HG03108 (cell line): ENCODE data around the gene DENND4A.

ENCODE experiments used
- ATAC-seq: cut with Tn5 transposase; IDR thresholded peaks from one replicate; pipeline ENCODE4 v1.9.1; 2021; ENCODE audit warnings: moderate library complexity; ENCODE audit not compliant: unreplicated experiment

The DENND4A gene

DNA sequence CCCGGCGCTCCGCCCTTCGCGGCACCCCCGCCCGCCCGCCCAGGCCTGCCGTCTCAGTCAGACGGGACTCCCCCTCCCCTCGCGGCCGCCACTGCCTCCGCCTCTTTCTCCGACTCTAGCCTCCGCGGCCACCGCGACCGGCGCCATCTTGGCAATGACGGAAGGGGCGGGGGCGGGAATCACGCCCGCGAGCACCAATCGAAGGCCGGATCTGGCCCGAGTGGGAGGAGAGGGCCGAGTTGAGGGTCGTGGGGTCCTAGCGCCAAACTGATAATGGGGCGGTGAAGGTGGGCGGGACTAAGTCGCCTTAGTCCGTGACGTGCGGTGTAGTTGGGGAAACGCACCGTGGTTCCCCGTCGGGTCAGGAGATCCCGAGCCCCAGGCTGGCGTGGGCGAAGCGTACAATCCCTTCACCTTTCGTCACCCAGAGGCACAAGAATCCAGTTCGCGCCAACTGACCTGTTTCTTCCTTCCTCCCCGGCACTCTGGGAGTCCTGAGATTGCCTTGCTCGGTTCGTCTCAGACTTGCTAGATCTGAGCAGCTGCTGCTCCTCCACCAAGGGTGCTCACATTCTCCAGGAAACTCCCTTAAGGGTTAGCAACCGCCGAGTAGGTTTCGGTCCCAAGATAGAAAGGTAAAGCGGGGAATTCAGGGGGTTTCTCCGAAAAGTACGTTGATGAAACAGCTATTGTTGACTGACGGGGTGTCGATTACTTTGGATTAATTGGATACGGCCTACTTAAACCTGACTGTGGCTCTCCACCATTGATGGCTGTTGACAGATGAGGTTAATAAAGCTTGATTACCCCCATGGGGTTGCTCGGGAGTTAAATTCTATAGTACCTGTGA lies at the start of gene DENND4A:
DENND4A (minus strand) TSS at position 156 of the 850 bp plus-strand sequence. CDS start 35,843 bp downstream, outside the sequence.
- ATAC-seq: peak; percentile 78

GRCh38 chr15:65841121-65841930 lies 49.2 kb upstream of the DENND4A start:
- ATAC-seq: no peak

GRCh38 chr15:65839985-65840384 lies 47.9 kb upstream of the DENND4A start:
- ATAC-seq: no peak

GRCh38 chr15:65839354-65839901 lies 47.3 kb upstream of the DENND4A start:
- no peak for ATAC-seq

- no peak for ATAC-seq
Observed at GRCh38 chr15:65837301-65838294, 45.5 kb upstream of the DENND4A start.

- ATAC-seq: no peak
Observed at GRCh38 chr15:65836665-65837064, 44.6 kb upstream of the DENND4A start.

GRCh38 chr15:65835447-65835846 lies 43.4 kb upstream of the DENND4A start:
- no peak for ATAC-seq

- ATAC-seq: no peak
Observed at GRCh38 chr15:65834603-65835282, 42.6 kb upstream of the DENND4A start.

GRCh38 chr15:65833501-65834205 lies 41.6 kb upstream of the DENND4A start:
- ATAC-seq: peak; percentile 41

DNA sequence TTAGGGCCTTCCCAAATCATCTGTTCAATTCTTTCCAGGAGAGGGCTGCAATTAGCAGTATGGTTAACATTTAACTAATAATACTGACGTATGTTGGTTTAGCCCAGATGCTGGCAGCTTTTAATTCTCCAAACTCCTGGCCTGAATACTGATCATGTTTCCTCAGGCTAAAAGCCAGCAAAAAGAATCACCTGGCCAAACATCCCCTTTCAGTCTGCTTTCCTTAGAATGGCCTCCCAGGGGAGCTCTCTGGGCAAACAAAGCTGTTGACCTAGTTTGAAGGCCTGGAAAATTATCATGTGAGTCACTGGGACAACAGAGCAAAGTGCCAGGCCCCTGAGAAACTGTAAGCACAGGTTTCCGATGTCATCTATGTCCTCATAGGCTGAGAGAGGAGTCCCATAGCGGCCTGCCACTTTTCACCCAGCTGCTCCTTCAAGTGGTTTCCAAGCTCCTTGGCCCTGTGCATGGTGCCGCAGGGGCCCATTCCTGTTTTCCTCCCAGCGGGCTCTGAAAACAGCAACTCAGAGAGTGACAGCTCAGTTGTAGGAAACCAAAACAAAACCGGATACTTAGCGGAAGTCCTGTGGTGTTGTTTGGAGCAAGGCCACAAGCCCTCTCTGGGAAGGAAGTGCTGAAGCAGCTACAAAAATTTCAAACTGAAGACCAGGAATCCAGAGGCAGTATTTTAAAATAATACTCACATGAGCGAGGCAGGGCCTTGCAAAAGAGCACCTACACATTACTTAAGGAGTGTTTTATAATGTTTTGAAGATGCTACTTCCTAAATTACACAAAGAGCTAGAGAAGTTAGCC lies 40.7 kb upstream of the DENND4A start:
- ATAC-seq: peak; percentile 37

GRCh38 chr15:65829130-65829764 lies 37.2 kb upstream of the DENND4A start:
- no peak for ATAC-seq

DNA sequence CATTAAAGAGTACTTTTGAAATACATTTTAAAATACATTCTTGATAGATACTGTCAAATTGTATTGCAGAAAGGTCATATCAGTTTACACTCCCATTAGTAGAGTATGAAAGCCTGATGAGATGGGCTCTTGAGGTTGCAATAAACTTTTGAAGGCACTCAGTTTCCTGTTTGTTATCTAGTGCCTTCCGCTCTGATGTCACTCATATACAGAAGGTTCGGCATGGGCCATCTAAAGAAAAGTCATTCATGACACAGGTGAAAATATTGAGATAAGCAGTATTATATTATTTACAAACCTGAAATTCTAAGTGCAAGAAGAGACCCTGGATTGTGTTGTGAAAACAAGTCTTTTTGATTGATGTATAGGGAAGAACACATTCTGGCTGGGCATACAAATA lies 36.5 kb upstream of the DENND4A start:
- no peak for ATAC-seq

- no peak for ATAC-seq
Observed at GRCh38 chr15:65827065-65827464, 35.0 kb upstream of the DENND4A start.

DNA sequence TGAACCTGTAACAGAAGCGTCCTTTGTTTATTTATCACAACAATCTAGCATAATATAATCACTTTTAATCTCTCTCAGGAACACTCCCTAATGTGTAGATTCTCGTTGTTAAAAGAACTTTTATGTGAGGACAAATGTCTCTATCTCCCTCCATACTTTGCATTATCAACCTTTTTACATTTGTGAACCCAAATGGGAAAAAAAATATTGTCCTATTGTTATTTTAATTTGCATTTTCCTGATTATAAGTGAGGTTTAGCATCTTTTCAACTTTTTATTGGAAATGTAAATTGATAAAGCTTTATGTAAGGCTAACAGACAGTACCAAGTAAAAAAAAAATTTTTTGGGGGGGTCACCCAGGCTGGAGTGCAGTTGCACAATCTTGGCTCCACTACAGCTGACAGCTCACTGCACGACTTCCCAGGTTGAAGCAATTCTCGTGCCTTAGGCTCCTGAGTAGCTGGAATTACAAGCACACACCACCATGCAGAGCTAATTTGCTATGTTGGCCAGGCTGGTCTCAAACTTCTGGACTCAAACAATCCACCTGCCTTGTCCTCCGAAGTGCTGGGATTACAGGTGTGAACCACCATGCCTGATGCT lies 33.0 kb upstream of the DENND4A start:
- ATAC-seq: no peak

DNA sequence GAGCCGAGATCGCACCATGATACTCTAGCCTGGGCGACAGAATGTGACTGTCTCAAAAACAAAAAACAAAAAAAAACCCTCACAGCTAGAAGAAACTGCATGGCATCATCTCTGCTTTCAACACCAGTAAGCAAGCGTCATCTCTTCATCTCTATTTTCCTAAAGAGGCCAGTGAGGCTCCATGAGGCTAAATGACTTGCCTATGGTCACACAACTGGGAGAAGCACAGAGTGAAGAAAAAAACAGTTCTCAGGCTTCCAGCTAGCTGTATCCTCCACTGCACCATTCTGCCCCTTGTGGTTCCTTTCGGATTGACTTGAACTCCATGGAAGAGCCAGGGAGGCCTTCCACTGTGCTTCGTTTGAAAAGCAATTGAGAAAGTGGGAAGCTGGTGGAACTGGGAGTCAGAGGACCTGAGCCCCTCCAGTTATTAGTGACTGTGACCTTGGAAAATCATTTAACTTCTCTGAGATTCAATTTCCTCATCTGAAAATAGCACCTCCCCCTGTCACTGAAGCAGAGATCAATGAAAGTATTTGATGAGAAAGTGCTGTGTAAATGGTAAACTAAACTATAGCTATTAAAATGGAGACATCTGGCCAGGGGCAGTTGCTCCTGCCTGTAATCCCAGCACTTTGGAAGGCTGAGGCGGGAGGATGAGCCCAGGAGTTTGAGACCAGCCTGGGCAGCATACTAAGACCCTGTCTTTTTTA lies 32.1 kb upstream of the DENND4A start:
- no peak for ATAC-seq

- ATAC-seq: no peak
Observed at GRCh38 chr15:65822316-65822715, 30.2 kb upstream of the DENND4A start.

DNA sequence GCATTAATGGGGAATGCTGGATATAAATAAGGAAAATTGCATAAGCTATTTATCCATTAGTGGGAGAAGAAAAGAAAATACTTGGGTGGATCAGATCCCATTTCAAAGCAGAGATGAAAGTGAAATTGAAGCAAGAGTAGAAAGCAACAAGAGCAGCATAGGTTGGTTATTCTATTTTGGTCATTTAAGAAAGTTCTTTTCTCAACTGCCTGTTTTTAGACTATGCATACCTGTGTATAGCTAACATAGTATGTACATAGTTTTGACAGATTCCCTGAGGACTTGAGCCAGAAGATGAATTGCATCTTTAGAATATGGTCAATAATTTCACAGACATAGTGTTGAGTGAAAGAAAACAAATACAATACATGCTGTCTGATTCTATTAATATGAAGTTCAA lies 29.0 kb upstream of the DENND4A start:
- ATAC-seq: no peak
